ENCODE data around the gene BRD9. TPM values are rescaled to one million over a fixed set of nuclear protein-coding genes. Genes with fewer than 3 reads are reported as not detected.

BRD9 gene
- total RNA-seq, 1 donor from 2014 or later = 41.1 TPM

- no peak for TF ChIP-seq CTCF (conservative IDR thresholded peaks at IDR 0.05; ENCODE audit: low read depth, low read length)
- H3K4me3 ChIP-seq (ENCODE audit: low read depth, low read length) = no peak overlapping the region
- no peak for DNase-seq (ENCODE audit: low read depth)
Measured at GRCh38 chr5:878125-878524, 14.5 kb downstream of the BRD9 start.

- no peak for TF ChIP-seq CTCF (conservative IDR thresholded peaks at IDR 0.05; ENCODE audit: low read depth, low read length)
- H3K4me3 ChIP-seq (ENCODE audit: low read depth, low read length) = no peak overlapping the region
- DNase-seq (ENCODE audit: low read depth) = no peak
Measured at GRCh38 chr5:876398-877365, 15.9 kb downstream of the BRD9 start.

DNA sequence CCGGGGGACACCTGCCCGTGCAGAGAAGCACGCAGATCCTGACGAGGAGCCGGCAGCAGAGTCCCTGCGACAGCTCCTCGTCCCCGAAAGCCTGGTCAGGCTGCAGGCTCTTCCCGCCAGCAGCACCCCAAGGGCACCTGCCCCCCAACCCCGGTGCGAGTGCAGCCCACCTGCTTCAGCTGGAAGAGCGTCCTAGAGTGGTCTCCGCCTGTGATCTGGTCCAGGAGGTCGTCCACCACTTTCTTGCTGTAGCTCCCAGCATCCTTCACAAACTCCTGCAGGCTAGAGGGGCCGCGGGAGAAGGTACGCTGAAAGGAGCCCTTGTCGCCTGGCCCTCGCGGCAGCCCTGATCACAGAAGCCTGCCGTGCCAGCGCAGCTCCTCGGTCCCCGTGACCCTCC lies 16.7 kb downstream of the BRD9 start:
- TF ChIP-seq CTCF (conservative IDR thresholded peaks at IDR 0.05; ENCODE audit: low read depth, low read length) = no peak
- no peak overlapping the region for H3K4me3 ChIP-seq (ENCODE audit: low read depth, low read length)
- DNase-seq (ENCODE audit: low read depth) = no peak

GRCh38 chr5:873328-873727 lies 19.3 kb downstream of the BRD9 start:
- H3K4me3 ChIP-seq (ENCODE audit: low read depth, low read length) = no peak overlapping the region
- TF ChIP-seq CTCF (conservative IDR thresholded peaks at IDR 0.05; ENCODE audit: low read depth, low read length) = no peak
- DNase-seq (ENCODE audit: low read depth) = no peak

DNA sequence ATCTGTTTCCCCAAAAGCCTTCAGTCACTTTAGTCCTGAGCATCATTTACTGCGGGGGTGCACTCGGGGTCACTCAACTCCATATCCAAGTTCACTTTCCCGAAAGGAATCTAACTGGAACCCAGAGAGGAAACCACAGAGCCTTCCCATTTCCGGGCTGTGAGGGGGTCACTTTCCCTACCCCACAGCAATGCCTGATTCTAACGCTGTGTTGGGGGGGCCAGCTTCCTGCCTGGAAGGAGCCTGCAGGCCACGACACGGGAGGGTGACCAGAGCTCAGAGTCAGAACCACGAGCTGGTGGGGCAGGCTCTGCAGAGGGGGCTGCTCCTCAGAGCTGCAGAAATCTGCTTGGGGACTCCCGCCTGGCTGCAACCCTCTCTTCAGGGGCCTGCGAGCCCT lies 20.3 kb downstream of the BRD9 start:
- TF ChIP-seq CTCF (conservative IDR thresholded peaks at IDR 0.05; ENCODE audit: low read depth, low read length) = no peak
- no peak overlapping the region for H3K4me3 ChIP-seq (ENCODE audit: low read depth, low read length)
- DNase-seq (ENCODE audit: low read depth) = no peak

GRCh38 chr5:871596-872298 lies 20.9 kb downstream of the BRD9 start:
- no peak overlapping the region for H3K4me3 ChIP-seq (ENCODE audit: low read depth, low read length)
- no peak for DNase-seq (ENCODE audit: low read depth)
- no peak for TF ChIP-seq CTCF (conservative IDR thresholded peaks at IDR 0.05; ENCODE audit: low read depth, low read length)

Data from epithelial cell of proximal tubule (primary cell).